GM21529 (cell line): ENCODE data around the gene NAALADL2.

Experiments
- ATAC-seq: cut with Tn5 transposase; IDR thresholded peaks from one replicate; pipeline ENCODE4 v1.9.1; 2021; ENCODE audit not compliant: unreplicated experiment

NAALADL2 gene

DNA sequence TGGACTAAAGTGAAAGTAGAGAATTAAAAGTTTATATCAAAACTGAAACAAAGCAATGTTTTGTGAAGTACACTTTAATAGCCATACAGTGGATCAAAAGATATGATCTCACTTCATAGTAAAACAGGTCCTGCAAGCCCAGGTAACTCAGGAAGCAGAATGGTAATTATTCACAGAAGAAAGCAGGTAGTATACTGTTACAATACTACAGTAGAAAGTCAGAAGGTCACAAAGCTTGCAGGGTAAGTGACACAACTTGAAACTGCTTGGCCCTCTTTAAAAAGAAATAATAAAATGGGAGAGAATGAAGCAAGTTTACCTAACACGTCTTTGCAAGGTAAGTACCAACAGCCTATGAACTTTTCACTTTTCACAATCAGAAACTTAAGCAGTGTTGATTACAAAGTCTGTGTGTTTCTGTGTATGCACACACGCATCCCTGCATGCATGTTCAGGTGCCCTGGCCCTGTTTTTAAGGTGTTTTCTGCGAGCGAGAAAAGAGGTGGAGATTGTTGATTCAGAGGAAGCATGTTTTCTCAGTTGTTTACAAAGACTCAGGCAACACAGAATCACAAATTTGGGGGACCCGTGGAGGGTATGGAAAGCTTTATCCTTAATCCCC lies at the start of gene NAALADL2:
Gene NAALADL2, plus strand, starts transcription at position 221 of the 622 bp plus-strand sequence.
- ATAC-seq, result no peak

DNA sequence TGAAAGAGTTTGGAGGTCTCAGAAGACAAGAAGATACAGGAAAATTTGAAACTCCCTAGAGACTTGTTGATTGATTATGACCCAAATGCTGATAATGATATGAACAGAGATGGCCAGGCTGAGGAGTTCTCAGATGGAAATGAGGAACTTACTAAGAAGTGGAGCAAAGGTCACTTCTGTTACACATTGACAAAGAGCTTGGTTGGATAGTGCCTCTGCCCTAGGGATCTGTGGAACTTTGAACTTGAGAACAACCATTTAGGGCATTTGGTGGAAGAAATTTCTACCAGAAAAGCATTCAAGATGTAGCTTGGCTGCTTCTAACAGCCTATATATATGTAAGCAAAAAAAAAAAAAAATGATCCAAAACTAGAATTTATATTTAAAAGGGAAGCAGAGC lies 48.9 kb upstream of the NAALADL2 start:
- no peak for ATAC-seq

DNA sequence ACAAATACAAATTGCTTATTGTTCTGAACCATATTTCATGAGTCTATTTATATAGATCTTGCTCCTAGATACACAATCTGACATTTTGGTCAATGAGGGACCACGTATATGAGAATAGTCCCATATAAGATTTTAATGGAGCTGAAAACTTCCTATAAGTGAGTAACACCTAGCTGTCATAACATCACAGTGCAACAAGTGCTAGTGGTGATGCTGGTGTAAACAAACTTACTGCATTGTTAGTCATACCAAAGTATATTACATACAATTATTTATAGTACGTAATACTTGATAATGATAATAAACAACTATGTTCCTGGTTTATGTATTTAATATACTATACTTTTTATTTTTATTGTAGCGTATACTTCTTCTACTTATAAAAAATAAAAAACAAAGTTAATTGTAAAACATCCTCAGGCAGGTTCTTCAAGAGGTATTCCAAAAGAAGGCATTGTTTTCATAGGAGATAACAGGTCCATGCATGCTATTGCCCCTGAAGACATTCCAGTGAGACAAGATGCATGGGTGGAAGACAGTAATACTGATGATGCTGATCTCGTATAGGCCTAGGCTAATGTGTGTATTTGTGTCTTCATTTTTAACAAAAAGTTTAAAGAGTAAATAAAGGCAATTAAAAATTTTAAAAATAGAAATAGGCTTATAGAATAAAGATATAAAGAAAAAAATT lies 46.8 kb upstream of the NAALADL2 start:
- ATAC-seq, result no peak

DNA sequence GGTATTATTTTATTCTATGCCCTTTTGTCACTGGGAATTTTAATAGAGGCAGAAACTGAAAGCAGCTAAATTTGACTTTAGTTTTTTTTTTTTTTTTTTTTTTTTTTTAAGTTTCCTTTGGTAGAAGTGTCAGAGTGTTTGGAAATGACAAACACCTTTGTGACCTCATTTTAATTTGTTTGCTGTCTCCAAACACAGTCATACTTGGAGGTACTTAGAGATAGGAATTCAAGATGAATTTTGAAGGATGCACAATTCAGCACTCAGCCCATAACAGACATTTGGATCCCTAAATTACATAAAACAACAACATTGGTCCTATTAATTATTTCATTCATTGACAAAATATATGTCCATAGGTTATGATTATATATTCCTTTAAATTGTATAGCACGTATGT lies 43.4 kb upstream of the NAALADL2 start:
- no peak for ATAC-seq

DNA sequence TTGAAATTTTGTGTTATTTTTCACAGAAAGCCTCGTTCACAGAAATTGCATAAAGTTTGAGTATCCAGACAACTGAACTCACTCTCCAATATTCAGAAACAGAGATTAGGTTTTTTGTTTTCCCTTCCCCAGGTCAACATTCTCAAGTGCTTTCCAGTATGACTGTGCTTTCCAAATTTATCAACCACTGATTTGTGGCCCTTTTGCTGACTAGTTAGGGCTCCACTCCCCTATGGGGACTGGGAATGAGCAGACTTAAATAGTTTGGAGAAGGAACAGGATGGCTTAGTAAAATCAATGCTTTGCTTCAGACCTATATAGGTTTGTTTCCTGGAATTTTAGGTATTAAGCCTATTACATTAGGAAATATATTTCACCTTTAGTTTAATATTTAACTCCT lies 38.2 kb upstream of the NAALADL2 start:
- ATAC-seq, result no peak

DNA sequence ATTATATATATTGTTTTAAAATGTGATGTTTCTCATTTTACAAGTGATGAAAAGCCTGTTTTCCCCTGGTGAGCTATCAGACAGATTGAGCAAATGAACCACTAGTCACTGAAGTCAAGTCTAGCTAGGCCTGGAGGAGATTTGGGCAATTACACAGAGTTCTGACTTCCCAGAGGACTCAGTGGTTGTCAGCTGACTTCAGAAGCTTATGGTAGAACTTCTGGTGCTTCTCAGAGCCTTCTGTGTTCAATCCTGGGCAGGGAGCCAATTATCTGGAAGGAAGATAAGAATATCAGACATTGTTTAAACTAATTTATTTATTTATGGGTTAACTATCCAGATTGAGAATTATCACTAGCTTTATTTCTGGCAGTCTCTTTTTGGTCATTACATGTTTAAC lies 37.7 kb upstream of the NAALADL2 start:
- no peak for ATAC-seq

DNA sequence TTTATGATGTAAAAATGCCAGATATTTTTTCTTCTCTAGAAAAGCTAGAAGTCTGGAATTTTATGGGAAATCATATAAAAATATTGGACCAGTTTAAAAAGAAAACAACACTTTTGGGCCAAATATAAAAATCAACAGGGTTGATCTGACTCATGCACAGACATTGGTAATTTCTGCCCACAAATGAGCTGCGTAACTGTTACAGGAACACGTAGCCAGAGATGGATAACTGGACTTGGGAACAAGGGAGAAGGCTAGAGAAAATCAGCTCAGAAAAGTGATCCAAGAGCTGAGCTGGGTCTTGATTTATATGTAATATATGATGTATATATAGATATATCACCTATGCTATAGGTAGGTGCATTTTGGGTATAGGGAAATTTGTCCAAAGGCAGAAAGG lies 36.8 kb upstream of the NAALADL2 start:
- ATAC-seq, result no peak

DNA sequence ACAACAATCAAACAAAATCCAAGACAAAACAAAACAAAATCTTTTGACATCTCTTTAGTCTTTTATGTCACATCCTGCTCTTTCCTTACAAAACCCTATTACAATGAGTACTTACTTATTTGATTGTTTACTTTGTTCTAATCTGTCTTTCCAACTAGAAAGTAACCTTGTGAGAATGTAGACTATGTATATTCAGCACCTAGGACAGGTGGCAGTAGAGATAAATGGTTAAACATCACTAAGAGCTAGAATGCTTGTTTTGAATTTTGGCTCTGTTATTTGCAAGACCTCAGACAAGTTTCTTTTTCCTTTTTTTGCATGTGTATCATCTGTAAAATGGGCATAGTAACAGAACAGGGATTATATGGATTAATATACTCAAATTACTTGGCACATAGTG lies 33.1 kb upstream of the NAALADL2 start:
- ATAC-seq, result no peak

DNA sequence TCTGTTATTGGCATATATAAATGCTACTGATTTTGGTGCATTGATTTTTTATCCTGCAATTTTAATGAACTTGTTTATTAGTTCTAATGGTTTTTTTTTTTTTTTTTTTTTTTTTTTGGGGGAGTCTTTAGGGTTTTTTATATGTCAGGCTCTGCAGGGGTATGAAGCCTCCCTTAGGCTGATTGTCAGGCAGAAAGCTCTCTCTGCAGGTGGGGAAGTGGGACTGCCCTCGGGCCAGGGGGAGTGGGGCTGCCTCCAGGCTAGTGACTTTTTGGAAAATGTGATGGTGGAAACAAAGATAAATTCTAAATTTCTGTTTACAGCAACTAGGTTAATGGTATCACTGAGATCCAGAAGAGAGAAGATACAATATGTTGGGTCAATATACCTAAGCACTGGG lies 14.4 kb upstream of the NAALADL2 start:
- ATAC-seq, result no peak

DNA sequence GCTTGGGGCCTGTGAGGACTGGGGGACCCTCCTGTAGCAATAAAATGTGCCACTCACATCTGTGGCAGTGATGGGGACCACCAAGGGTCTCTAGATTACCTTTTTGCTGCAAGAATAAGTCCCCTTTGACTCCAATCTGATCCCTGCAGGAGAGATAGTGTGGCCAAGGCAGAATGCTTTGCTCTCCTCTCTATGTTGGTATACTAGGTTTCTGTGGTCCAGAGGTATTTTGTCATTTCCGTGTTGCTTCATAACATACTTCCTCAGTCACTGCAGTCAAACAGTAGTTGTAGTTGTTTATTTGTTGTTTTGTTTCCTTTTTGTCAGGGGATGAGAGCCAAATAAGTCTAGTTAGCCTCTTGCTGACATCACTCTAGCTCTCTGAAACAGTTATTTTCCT lies 13.1 kb upstream of the NAALADL2 start:
- no peak for ATAC-seq

DNA sequence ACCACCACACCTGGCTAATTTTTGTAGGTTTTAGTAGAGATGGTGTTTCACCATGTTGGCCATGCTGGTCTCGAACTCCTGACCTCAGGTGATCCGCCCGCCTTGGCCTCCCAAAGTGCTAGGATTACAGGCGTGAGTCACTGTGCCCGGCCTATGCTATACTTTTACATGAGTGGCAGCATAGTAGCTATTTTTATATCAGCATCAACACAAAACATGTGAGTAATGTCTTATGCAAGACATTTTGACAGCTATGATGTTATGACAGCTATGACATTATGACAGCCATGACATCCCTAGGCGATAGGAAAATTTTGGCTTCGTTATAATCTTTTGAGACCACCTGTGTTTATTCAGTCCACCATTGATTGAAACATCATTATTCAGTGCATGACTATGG lies 4.1 kb upstream of the NAALADL2 start:
- no peak for ATAC-seq

DNA sequence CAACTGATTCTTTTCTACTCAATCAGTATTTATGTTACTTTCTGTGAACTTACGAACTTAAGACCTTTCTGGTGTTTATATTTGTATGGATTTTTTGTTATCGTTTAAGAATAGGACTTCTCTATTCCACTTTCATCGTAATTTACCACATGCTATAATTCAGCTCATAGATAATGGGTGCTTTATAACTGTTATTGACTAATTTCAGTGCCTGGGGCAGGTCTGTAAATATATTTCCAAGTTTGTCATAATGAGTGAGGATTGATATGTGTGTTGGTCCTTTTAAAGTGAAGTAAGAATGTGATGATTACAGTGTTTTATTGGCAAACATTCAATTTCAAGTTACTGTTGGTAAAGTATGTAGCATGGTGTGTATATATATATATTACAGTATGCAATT lies 1.8 kb upstream of the NAALADL2 start:
- ATAC-seq, result no peak

DNA sequence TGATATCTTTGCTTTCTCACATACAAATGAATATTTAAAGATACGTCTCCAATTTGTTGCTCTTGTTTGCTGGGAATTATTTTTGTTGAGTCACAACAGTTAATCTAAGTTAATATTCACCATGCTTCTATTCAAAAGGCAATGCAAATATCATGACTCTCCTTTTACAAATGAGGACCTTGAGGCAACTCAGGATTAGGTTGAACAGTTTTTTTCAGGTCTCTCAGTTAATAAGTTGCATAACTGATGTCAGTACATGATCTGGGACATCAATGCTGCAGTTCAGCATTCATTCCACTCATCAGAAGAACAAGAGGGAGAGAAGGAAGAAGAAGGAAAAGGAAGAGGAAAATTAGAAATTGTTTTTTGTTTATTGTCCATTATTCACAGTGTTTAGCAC lies 781 bp upstream of the NAALADL2 start:
- ATAC-seq, result no peak

DNA sequence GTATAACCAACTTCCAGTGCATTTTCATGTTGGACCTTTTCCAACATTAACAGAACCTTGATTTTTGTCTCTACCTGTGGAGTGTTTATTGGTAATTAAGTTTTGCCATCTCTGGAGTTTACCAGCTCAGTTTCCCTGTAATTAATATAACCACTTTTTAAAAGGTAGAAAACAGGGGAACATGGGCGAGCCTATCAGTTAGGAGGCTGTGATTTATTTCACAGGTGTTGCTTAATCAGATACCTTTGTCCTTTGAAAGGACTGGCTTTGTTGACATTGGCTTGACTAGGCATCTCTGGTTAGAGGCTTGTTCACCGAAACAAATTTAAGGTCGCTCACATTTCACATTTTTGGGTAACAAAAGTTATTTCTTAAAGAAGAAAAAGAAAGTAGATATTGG lies 622 bp downstream of the NAALADL2 start:
- ATAC-seq, result no peak

DNA sequence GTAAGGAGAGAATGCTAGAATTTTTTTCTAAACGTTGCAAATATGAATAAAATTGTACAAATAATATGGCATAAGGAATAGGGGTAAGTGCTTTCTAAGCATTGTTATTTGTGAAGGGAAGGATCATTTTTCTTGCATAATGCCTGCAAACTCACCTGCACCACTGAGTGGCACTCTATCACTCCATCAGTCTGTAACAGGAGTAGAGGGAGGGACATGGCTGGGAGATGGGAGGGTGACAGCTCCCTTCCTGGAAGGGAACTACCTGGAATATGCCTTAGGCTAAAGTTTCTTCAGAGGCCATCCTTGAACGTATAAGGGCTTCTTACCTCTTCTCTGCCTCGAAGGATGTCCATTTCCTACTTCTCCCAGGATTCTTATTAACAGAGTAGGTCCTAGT lies 3.0 kb downstream of the NAALADL2 start:
- ATAC-seq, result no peak

DNA sequence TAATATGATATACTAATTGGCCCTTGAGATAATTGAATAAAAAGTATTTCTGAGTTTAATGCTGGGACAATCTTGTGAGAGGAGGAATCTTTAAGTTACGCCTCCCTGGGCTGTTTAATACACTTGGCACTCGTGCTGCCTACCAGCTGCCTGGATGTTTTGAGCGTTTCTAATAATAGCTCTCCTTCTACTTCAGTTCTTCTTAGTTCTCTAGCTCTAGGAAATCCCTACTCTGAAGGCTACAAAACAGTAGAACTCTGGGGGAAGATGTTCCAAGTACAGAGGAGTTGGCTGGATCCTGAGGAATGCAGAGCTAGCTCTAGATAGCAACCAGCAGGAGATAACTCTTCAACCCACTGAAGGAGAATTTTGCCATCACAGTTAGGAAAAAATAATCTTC lies 3.5 kb downstream of the NAALADL2 start:
- ATAC-seq, result no peak

DNA sequence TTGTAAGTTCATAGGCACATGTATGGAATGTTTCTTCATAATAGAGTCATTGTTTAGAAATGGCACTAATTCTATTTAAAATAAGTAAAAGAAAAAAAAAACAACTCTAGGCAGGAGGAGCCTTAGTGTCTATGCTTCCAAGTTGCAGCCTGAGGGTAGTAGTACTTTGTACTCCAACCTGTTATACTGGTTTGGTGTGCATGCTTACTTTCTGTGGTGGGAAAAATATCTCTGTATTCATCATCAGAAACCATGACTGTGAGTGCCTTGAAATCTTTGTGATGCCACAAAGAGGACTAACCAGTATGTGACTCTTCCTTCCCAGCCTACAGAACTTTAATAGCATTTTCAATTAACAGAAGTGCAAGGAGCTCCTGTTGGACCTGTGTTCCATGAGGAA lies 4.4 kb downstream of the NAALADL2 start:
- ATAC-seq, result no peak

DNA sequence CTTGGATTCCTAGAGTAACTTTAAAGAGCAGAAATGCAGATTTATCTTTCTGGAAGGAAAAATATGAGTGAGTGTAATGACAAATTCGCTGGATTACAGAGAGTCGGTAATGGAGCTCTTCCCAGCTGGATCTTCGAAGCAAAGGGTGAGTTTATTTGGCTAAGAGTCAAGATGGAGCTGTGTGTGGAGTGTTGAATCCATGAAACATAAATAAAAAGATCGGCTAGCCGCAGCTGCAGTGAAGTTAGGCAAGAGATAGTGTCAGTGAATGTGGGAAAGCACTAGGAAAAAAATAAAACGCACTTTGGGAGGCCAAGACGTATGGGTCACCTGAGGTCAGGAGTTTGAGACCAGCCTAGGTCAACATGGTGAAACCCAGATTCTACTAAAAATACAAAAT lies 10.3 kb downstream of the NAALADL2 start:
- no peak for ATAC-seq

DNA sequence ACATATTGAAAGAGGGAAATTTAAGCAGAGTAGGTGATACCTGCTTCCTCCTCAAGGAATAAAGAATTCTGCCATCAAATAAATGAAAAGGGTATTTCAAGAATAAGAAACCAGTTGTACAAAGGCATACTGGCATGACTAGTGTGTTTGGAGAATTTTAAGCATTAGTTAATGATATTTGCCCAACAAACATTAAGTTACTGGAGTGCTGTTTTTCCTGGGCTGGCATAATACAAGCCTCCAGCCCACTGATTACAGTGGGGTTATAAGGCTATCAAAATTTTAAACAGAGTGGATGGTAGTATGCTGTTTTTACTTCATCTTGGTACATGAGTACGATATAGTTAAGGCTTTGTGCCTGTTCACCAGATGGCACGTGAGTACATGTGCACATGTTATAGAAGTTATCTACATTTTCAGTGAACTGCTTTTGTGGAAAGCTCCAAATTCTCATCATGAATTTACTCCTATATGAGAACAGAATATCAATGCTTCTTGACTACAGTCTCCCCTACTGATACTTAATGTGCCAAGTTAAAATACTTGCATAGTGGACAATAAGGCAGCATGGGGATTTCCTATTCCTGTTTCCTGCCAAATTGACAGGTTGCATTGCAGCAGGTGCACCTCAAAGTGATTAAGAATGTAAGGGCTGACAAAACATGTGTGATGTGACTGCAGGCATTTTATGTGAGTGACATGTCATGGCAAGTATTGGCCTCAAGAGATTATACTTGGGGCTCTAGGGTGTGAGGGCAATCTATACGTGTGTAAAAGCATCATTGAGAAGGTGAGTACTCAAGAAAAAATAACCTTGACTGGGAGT lies 14.9 kb downstream of the NAALADL2 start:
- ATAC-seq, result no peak

DNA sequence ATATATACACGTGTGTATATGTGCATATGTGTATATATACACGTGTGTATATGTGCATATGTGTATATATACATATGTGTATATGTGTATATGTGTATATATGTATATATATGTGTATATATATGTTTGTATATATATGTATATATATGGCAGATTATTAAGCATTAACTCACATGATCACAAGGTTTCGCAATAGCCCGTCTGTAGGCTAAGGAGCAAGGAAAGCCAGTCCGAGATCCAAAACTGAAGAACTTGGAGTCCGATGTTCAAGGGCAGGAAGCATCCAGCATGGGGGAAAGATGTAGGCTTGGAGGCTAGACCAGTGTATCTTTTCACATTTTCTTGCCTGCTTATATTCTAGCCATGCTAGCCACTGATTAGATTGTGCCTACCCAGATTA lies 23.7 kb downstream of the NAALADL2 start:
- ATAC-seq, result no peak

DNA sequence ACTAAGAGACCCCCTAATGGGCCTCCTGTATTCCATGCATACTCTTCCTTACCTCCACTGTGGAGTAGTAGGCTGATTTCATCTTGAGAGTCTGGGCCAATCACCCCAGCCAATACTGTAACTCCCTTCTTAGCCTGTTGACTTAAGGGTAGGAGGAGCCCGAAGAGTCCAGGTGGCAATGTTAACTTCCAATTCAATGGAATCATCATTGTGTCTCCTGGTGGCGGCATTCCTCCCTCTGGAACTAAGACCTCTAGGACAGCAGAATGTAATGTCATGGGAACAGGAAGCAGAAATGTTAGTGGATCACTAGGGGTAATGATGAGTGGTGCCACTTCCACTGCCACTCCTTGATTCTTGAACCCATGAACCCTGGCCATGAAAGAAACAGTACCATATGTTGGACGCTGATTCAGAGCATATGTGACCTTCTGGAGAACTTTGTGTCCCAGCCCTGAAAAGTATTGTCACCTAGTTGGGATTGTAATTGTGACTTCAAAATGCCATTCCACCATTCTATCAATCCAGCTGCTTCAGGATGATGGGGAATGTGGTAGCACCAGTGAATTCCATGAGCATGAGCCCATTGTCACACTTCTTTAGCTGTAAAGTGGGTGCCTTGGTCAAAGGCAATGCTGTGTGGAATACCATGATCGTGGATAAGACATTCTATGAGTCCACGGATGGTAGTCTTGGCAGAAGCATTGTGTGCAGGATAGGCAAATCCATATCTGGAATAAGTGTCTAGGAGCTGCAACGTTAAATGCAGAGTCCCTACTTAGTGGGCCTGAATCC lies 24.9 kb downstream of the NAALADL2 start:
- no peak for ATAC-seq
